ENCODE measurements around the gene SERP1.

- no peak for TF ChIP-seq CTCF (IDR thresholded peaks at IDR 0.05 in 4 of 5, conservative IDR thresholded peaks at IDR 0.05 in 1 of 5)
- no peak for TF ChIP-seq POLR2A (IDR thresholded peaks at IDR 0.05)
These were observed 43.5 kb upstream of the SERP1 start for GRCh38 chr3:150589759-150590158.

All from gastrocnemius medialis (tissue), 4 donors.